CD4-positive, alpha-beta T cell treated with Interleukin-2 at 100 ng/mL for 4 hours (primary cell): Measurements from ENCODE around the gene CAPZB.

Source experiments
- DNase-seq: peaks from one replicate; pipeline ENCODE4 v3.0.0-alpha.2; 2020; ENCODE audit warnings: low spot score

Gene CAPZB

DNA sequence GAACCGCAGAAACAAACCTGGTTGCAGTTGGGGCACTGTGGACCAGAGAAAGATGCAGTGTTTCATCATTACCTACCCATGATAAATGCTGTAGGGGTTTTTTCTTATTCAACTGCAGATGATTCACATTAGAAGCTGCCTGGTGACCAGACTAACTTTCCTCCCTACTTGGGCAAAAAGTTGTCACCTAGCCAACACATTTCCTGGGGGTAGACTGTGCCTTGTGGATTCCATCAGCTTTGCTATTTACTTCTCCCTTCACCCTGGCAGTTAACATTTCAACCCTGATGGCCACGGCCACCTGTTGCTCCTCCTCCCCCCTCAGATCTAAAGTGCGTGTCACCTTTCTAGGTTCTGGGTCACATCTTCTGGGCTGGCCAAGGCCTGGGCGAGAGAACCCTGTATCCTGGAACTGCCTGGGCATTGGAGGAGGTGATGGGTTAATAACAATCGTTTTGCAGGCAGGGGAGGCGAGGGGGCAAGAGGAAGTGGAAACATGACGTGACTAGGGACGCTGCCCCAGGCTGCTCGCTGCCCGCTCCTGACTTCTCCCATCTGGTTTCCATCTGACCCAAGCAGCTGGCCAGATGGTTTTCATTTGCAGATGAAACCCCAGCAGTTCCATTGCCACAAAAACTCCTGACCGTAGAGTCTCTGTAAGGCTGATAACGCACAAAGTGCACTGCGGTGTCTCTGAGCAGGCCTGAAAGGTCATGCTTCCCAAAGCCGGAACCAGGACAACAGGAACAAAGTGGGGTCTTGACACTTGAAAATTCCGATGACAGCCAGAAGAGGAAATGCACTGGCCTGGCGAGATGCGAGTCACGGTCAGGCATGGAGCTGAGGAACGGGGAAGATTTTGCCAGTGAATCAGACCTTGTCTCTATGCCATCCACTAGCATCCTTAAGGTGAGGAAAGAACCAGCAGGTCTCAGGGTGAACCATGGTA lies 36.6 kb downstream of the CAPZB start:
- peak; percentile 35 for DNase-seq

DNA sequence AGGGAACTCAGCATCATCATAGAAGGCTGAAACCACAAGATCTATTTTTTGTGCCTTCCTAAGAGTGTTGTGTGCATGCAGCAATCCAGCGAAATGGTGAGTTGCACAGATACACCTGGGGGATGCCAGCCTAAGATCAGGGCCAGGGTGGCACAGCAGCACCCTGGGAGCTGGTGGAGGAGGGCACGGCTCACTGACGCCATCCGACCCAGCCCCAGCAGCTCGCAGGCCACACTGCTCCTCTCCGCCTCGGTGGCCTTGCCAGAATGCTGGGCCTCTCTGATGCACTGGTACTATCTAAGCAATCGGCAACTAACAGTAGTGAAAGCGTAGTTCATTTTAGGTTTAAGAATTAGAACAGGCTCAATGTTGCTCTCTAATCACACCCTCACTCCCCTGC lies 37.8 kb downstream of the CAPZB start:
- DNase-seq, result no peak

DNA sequence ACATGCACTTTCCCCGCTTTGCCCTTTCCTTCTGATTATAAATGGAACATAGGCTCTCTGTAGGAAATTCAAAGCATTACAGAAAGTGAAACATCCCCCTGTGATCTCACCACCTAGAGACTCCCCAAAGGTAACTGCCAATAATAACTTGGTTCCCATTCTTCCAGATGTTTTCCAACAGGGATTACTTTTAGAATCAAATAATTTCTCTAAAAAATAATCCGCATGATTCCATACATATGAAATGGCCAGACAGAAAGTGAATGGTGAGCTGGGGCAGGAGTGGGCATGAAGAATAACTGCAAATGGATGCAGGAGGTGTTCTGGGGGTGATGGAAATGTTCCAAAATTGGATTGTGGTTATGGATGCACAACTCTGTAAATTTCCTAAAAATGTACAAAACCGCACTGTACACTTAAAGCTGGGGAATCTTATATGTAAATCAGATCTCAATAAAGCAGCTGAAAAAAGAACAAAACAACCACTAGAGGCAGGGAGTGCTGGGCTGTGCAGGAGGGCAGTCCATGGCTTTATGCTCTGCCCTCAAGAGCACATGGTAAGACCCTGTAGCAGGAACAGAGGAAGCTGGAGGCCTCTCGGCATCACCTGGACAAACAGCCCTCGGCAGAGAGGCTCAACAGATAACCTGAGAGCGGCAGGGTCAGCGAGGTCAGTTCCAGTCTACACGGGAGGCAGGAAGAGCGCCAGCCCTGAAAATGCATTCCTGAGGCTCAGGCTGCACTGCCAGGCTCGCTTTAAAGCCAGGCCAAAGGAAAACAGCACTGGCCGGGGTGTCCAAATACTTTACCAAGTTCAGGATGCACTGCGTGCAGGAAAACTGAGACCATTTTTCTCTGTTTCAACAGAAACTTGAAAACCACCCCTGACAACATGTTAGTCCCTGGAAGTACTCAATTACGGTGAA lies 39.7 kb downstream of the CAPZB start:
- DNase-seq, result no peak

DNA sequence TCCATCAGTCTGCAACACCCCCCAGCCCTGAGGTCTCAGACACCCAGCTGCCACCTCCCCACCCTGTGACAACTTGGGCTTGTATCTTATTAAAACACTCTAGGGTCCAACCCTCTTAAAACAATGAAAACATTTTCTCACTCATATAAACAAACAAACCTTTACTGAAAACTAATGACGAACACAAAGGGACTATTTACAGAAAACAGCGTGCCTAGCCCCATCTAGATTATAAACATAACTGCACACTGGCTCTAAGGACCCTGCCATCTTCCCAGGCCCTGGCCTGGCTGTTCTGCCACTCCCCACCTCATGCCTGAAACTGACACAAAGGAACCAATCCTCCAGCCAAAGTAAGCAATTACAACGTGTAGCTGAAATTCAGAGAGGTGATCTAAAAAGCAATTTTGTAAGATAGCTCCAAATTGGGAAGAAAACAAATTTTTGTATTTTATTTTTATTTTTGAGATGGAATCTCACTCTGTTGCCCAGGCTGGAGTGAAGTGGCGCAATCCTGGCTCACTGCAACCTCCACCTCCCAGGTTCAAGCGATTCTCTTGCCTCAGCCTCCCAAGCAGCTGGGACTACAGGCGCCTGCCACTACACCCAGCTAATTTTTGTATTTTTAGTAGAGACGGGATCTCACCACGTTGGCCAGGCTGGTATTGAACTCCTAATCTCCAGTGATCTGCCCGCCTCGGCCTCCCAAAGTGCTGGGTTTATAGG lies 40.9 kb downstream of the CAPZB start:
- DNase-seq, result no peak

DNA sequence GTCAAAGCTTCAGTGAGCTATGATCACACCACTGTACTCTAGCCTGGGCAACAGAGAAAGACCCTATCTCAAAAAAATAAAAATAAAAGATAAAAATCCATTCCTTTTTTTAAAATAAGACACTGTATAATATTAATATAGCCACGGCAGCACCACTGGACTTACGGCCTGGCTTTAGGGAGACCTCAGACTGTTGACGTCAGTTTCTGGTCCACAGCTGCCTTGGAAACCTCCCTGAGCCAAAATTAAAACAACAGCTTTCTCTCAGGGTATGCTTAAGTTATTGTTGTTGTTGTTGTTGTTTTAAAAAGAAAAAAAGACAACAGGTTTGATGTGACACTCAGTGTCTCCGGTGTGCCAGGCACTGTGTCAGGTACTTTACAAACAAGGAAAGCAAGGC lies 42.0 kb downstream of the CAPZB start:
- no peak for DNase-seq

DNA sequence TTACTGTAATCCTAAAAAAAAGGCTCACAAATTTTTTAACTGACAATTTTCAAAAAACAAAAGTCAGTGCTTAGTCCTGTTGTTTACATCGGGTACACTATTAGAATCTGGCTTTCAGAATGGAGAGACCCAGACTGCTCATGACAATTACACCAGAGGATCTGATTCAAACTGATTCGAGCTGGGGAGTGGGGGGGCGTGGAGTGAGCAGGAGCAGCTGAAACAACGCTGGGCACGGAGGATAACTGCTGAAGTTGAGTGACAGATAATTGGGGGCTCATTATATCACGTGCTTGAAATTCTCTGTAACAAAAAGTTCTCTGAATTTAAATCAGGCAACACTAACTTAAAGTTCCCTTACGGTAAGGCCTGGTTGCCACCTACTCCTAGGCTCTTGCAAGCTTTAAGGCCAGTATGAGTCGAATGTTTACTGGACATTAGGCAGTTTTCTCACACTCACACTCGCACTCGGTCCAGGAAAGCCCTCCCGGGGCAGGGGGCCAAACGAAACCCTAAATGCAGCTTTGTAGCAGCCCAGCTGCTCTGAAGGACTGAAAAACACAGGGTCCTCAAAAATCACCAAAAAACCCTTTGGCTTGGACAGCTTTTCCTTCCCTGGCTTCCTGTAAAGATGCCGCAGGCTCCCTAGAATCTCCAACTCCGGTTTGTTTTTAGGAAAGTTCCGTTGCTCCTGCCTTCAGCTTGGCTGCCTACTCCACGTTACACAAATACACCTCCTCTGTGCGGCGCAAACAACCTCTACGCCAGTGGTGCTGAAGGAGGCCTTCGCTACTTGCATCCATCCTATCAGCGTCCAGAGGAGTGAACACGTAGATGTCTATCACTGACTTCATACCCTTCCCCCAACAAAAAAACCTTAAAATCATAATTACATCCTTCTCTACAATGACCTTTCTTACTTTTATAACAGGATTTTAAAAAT lies 42.9 kb downstream of the CAPZB start:
- DNase-seq, result no peak

DNA sequence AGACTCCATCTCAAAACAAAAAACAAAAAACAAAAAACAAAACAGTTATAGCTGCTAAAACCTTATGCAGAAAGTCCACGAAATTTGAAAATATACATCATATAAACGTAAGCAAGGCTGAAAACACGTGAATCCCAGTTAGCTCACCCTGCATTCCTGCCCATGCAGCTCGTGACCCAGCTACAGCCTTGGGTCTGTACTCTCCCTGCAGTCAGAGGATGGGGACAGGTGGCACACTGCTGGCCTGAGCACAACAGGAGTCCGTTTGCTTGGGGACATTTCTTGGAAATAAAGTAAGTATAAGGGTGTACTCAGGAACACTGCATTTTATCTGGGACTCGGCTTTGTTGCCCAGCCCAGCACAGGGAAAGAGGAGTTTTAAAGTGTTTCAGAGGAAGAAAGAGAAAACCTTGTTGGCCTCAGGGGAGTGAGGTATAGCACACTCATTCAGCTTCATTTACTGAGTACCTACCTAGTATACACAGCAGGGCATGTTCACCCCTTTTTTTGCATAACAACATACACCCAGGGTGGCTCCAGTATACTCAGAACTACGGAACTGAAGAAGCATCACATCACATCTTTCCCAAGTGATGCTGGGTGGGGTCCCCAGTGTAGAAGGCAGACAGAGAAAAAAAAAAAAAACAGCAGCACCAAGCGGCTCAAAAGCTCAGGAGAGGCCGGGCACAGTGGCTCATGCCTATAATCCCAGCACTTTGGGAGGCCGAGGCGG lies 44.1 kb downstream of the CAPZB start:
- no peak for DNase-seq

DNA sequence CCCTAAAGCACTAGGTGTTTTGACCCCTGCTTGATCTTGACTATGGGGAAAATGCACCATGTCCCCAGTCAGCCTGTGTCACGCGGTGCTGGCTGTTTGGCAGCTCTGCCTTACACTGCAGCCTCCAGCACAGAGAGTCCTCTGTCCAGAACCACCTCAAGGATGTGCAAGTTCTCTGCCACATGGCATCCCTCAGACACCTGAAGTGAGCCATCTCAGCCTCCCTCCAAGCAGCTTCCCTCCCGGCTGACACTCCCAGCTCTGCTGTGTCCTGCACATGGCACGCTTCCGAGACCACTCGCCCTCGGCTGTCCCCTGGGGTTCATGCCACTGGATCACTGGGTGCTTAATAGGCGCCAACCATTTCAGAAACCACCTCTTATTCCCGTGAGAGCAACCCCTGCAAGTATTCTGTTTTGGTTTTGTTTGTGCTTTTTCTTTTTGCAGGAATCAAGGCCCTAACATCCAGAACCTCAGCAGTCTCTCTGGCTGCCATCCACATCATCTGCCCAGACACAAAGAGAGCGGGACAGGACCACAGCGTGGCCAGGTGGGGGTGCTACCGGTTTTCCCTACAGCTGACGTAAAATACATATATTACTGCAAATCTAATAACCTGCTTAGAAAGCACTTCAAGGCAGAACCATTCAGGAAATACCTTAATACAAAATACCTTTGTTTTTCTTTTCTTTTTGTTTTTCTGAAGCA lies 45.7 kb downstream of the CAPZB start:
- DNase-seq, result peak; percentile 48

DNA sequence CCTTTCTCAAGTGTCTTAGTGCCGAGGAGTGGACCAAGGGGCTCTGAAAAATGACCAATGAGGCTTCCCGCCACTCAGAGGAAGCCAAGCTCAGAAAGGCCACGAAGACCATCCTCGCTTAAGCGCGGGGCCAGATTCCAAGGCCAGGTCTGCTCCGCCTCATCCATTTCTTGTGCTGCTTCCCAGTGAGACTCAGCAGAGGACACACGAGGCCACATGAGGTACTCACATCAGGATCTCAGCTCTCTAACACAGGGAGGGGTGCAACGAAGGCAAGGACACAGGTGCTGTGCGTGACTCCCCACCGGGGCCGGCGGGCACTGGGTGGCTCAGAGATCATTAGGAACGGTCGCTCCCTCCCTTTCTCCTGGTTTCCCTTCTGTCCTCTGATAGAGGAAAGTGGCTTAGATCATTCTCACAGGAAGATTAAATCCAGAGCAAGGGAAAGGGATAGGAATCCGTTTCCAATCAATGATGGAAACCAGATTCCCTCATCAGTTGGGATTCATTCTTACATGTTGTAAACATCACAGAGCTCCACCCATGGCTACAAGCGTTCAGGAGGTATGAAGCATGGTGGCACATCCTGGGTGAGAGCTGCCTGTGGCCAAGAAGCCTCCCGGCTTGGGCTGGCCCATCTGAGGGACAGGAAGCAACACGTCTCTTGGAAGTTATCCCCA lies 46.7 kb downstream of the CAPZB start:
- no peak for DNase-seq

DNA sequence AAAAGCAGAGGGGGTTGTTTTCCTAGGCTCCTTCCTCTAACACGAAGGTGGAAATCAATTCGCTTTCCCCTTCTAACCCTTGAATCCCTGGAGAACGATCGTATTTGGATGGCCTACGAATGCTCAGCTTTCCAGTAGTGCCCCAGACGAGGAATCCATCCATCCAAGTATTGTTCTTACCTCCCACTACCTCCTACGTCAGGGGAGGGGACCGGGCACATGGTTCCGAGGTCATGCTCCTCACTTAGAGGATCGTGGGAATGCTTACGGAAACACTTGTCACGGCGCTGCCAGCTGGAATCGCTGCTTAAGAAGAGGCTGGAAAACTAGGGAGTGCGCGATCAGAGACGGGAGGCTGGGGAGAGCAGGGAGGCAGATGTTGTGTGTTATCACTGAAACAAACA lies 47.4 kb downstream of the CAPZB start:
- no peak for DNase-seq

DNA sequence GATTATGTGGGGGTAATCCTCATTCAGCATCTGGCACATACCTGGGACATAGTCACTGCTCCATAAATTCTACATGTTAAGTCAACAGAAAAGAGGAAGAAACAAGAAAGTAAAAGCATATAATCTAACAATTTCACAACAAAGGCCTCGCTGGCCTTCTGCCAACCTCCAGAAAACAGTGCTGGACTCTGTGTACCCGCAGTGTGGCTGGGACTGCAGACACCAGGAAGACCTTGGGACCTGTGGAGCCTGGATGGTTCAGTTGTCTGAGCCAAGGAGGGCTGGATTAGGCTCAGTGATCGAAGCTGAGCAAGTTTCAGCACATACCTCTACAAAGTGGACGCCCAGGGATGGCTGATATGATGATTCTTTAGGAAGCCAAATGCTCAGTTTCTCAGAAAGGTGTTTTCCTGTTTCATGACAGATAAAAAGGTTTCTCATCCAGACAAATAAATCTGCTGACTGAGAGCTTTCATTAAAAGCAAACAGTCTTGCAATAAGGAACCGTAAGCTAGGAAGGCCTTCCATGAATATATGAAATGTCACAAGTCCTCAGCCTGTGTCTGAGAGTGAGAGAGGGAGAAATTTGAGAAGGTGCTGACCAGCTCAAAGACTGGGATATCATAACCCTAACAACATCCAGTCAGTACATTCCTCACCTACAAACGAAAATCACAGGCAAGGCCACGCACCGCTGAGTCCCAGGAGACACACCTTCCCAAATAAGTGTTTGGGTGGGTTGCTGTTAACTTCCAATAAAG lies 48.4 kb downstream of the CAPZB start:
- DNase-seq, result peak; percentile 31

DNA sequence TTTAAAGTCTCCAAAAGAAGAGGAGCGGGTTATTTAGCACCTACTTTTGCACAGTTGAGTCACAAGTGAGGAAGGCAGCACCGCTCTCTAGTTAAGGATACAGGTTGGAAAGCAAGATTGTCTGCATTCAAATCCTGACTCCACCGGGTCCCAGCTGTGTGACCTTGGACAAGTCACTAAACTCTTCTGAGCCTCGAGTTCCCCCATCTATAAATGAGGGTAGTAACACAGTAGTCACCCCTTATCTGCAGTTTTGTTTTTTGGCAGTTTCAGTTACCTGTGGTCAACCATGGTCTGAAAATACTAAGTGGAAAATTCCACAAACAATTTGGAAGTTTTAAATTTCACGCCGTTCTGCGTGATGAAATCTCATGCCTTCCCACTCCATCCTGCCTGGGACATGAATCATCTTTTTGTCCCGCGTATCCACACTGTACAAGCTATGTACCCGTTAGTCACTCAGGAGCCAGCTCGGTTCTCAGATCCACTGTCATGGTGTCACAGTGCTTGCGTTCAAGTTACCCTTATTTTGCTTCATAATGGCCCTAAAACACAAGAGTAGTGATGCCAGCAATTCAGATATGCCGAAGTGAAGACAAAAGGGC lies 49.4 kb downstream of the CAPZB start:
- DNase-seq, result no peak

DNA sequence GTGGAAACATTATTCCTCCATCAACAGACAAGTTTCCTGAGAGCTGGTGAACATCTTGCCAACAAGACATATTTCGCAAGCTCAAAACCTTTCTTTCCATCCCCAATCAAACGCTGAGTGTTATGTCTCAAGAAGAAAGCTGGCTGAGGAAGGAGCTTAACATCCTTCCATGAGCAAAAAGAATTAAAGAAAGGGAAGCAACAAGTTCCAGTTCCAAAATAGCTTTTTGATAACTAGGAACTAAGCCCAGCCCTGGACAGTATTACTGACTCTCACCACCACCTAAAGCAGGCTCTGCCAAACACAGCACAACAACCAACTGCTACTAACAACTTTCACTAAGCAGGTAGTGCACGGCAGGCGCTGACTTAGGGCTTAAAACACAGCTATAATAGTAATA lies 50.2 kb downstream of the CAPZB start:
- DNase-seq, result no peak

DNA sequence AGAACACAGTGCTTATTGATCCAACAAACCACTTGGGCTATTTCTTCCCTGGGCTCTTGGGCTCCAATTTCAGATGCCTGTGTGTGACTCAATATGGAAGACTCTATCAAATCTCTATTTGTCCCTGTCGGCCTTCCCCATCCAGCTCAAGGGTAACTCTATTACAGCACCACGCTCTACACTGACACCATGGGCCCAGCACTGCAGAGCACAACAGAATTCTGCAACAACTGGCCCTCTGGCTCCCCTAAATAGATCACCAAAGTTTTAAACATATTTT lies 51.7 kb downstream of the CAPZB start:
- no peak for DNase-seq

DNA sequence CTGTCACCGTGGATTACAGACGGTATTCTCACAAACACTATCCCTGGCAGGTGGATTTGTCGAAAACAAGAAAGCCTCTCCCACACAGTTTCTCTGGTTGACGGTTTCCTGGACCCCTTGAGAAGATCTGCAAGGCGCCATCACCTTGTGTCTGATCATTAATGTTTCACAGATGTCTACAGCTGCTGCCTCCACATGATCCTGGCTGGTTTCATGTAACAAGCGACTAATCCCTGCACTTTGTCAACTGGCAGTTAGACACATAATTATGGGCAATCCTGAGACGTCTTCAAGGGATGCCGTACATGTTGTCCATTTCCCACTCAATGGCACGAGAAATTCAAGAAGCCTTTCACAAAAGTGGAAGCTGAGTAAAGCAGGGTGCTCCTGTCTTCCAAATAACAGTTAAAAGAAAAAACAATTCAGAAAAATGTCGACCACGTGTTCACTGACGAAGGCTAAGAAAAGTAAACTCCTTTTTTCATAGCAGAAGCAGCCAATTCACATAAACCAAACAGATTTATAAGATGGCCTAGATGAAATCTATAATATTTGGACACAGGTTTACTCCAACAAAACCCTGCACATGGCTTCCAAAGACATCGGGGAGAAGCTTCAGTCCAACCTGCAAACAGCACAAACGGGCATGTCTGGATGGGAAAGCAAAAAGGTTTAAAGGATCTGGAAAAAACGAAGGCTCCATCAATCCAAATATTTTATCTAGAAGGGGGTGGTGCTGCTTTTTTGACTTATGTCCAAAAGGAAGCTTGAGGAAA lies 52.2 kb downstream of the CAPZB start:
- DNase-seq, result no peak

DNA sequence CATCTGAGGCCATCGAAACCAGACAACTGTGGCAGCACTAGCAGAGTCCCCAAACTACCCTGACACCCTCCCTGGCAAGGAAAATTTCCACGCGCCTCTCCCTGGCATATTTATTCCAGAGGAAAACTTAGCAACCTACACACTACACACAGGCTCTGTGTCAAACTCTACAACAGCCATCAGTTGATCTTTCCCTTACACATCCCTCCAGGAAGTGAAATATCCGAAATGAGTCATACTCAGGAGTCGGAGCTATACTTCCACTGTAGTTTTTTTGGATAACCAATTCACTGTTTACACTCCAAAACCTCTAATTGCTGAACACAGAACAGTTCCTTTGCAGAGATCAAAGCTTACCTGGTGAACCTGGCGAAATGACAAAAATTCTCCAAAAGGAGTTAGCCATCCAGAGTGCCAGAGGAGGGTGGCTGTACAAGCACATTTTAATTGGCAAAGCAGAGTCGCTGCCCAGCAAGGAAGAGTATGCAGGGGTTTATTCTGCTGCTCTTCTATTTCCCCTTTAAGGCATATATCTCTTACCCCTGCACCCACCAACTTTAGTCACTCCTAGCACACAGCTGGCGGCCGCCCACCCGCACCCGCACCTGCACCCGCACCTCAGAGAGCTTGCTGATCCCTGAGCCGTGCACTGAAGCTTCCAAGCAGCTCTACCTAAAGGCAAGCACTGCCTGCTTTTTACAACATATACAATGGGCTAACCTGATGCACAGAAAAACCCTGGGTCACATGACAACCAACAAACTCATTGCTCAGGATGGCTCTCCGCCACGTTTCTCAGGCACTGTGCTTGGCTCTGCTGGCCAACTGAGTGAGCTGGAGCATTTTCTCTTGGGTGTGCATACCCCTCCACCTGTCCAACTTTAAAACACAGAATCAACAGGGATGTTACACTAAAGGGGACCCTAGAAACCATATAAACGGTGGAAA lies 54.9 kb downstream of the CAPZB start:
- DNase-seq, result no peak
